Measurements from ENCODE around the gene MAD1L1. TPM values are rescaled to one million over a fixed set of nuclear protein-coding genes. Genes with fewer than 3 reads are reported as not detected.

Gene MAD1L1
- total and polyA plus RNA-seq, 2 donors (not counting 3 experiments of a cell fraction or from before 2014, with no cell fraction given), result 34.1 to 42.3 TPM

- Histone ChIP-seq H3K4me2 (ENCODE audit: insufficient read depth, low read length) (no peak overlapping the region), H3K4me1 (ENCODE audit: control insufficient read depth, extremely low read depth, insufficient read depth, low read length) (peaks cover 2% of the 10 kb centered on the region), H3K36me3 (ENCODE audit: control insufficient read depth in 2 of 2, extremely low read depth in 1 of 2, insufficient read depth in 2 of 2, low read length in 2 of 2) (peaks cover 0 to 4% of the 10 kb centered on the region in 2 experiments), H3K9ac (replicated peaks; ENCODE audit: extremely low read depth, insufficient read depth, low read length) (no peak overlapping the region), H3K9me3 (replicated peaks; ENCODE audit: control insufficient read depth, insufficient read depth, low read length) (no peaks in the 10 kb centered on the region), H3K9me1 (replicated peaks; ENCODE audit: control insufficient read depth, extremely low read depth, insufficient read depth, low read length) (no peaks in the 10 kb centered on the region), H3K27ac (ENCODE audit: insufficient read depth, low read depth, low read length) (no peak overlapping the region), H3K27me3 (ENCODE audit: control insufficient read depth in 2 of 2, insufficient read depth in 2 of 2, low read length in 2 of 2) (no peaks in the 10 kb centered on the region), H4K20me1 (replicated peaks; ENCODE audit: control insufficient read depth, extremely low read depth, insufficient read depth, low read length) (no peaks in the 10 kb centered on the region), H2AFZ (ENCODE audit: low read depth, low read length) (no peak overlapping the region), H3K79me2 (ENCODE audit: control insufficient read depth, insufficient read depth, low read length) (no peaks in the 10 kb centered on the region), H3K4me3 (replicated peaks in 1 of 3; ENCODE audit: insufficient read depth in 1 of 3, low read depth in 1 of 3, low read length in 3 of 3) (no peak overlapping the region)
- BruUV-seq (replicated peaks), result no TSS peak
- dilution Hi-C loops (cut with MboI; ENCODE audit: extremely low pct_ligation_motif_present, low sequenced_read_pairs) (no loop called here), intact Hi-C loops (cut with micrococcal nuclease) (no loop called here)
- ChIA-PET POLR2A (no interaction called here), CTCF (interaction anchor here (1.2 kb wide), 1 partner anchor 141 kb away, joined by 4 read pairs; no protein-coding TSS in a partner anchor)
- DNase-seq (ENCODE audit: low read depth, low spot score) (no peak), FAIRE-seq (no peak)
- TF ChIP-seq GATA2 (IDR thresholded peaks at IDR 0.05; ENCODE audit: insufficient read depth, insufficient read length, low read depth, low read length) (no peak), FOS (IDR thresholded peaks at IDR 0.05; ENCODE audit: borderline replicate concordance, insufficient read depth, low read length) (no peak), JUN (IDR thresholded peaks at IDR 0.05; ENCODE audit: borderline replicate concordance, insufficient read depth, insufficient read length, low read depth) (no peak), MAX (IDR thresholded peaks at IDR 0.05; ENCODE audit: insufficient read depth, insufficient read length) (no peak), CTCF (IDR thresholded peaks at IDR 0.05; ENCODE audit: extremely low read depth in 1 of 2, insufficient read depth in 1 of 2, low read depth in 1 of 2, low read length in 2 of 2) (no peak)
Measured at GRCh38 chr7:2068693-2069471, 163.9 kb downstream of the MAD1L1 start.
